ENCODE measurements around the gene TRIM62. TPM values are rescaled to one million over a fixed set of nuclear protein-coding genes. Genes with fewer than 3 reads are reported as not detected.

The TRIM62 gene
- total RNA-seq, 1 donor from 2014 or later: 10.8 TPM

GRCh38 chr1:33171977-33172813 is 9.6 kb downstream of the TRIM62 start:
- H3K4me1 Mint-ChIP-seq (ENCODE audit: low read depth, unreplicated experiment): peaks cover 9% of the 10 kb centered on the region
- H3K4me3 Mint-ChIP-seq (ENCODE audit: unreplicated experiment): no peak overlapping the region

GRCh38 chr1:33170351-33171274 is 11.2 kb downstream of the TRIM62 start:
- FAIRE-seq (no peak), DNase-seq (ENCODE audit: low read depth) (no peak)
- Histone ChIP-seq H3K4me1 (ENCODE audit: insufficient read depth, low read length) (peaks cover 27% of the 10 kb centered on the region), H2AFZ (ENCODE audit: low read depth, low read length) (no peak overlapping the region), H3K27me3 (ENCODE audit: insufficient read depth, low read length) (no peaks in the 10 kb centered on the region), H3K27ac (ENCODE audit: low read depth, low read length) (no peak overlapping the region), H3K36me3 (ENCODE audit: insufficient read depth, low read length) (no peaks in the 10 kb centered on the region), H3K79me2 (ENCODE audit: insufficient read depth, low read length) (peaks cover 9% of the 10 kb centered on the region), H3K9me3 (ENCODE audit: insufficient read depth, low read depth, low read length) (no peaks in the 10 kb centered on the region), H3K4me3 (ENCODE audit: insufficient read depth, low read depth, low read length) (no peak overlapping the region), H3K9ac (ENCODE audit: low read length) (no peak overlapping the region), H3K4me2 (ENCODE audit: low read length) (peak overlapping the region; percentile 36), H4K20me1 (ENCODE audit: insufficient read depth, low read length) (no peaks in the 10 kb centered on the region)
- Mint-ChIP-seq H3K27me3 (ENCODE audit: low read depth, unreplicated experiment) (no peaks in the 10 kb centered on the region), H3K4me1 (ENCODE audit: low read depth, unreplicated experiment) (peaks cover 4% of the 10 kb centered on the region), H3K36me3 (ENCODE audit: low read depth, unreplicated experiment) (peaks cover 26% of the 10 kb centered on the region), H3K27ac (ENCODE audit: unreplicated experiment) (no peak overlapping the region), H3K9me3 (ENCODE audit: unreplicated experiment) (peaks cover 2% of the 10 kb centered on the region), H3K4me3 (ENCODE audit: unreplicated experiment) (no peak overlapping the region)
- TF ChIP-seq, protein P1, sequence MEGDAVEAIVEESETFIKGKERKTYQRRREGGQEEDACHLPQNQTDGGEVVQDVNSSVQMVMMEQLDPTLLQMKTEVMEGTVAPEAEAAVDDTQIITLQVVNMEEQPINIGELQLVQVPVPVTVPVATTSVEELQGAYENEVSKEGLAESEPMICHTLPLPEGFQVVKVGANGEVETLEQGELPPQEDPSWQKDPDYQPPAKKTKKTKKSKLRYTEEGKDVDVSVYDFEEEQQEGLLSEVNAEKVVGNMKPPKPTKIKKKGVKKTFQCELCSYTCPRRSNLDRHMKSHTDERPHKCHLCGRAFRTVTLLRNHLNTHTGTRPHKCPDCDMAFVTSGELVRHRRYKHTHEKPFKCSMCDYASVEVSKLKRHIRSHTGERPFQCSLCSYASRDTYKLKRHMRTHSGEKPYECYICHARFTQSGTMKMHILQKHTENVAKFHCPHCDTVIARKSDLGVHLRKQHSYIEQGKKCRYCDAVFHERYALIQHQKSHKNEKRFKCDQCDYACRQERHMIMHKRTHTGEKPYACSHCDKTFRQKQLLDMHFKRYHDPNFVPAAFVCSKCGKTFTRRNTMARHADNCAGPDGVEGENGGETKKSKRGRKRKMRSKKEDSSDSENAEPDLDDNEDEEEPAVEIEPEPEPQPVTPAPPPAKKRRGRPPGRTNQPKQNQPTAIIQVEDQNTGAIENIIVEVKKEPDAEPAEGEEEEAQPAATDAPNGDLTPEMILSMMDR (IDR thresholded peaks at IDR 0.05; ENCODE audit: insufficient read depth, low read depth, low read length): no peak
- TF ChIP-seq EZH2 (IDR thresholded peaks at IDR 0.05; ENCODE audit: insufficient read depth, low read length): no peak

More at GRCh38 chr1:33171977-33172813, 9.6 kb downstream of the TRIM62 start:
- no peak overlapping the region for H3K4me2 ChIP-seq (ENCODE audit: low read length)
- H3K27me3 Mint-ChIP-seq (ENCODE audit: low read depth, unreplicated experiment): no peaks in the 10 kb centered on the region
- H3K27ac ChIP-seq (ENCODE audit: low read depth, low read length): no peak overlapping the region
- H3K4me1 ChIP-seq (ENCODE audit: insufficient read depth, low read length): peaks cover 37% of the 10 kb centered on the region
- no peak overlapping the region for H3K9ac ChIP-seq (ENCODE audit: low read length)
- no peaks in the 10 kb centered on the region for H3K9me3 Mint-ChIP-seq (ENCODE audit: unreplicated experiment)
- no peaks in the 10 kb centered on the region for H3K27me3 ChIP-seq (ENCODE audit: insufficient read depth, low read length)
- H3K36me3 Mint-ChIP-seq (ENCODE audit: low read depth, unreplicated experiment): peaks cover 23% of the 10 kb centered on the region
- H3K36me3 ChIP-seq (ENCODE audit: insufficient read depth, low read length): no peaks in the 10 kb centered on the region
- H4K20me1 ChIP-seq (ENCODE audit: insufficient read depth, low read length): peaks cover 5% of the 10 kb centered on the region
- H3K27ac Mint-ChIP-seq (ENCODE audit: unreplicated experiment): peak overlapping the region; percentile 1
- H2AFZ ChIP-seq (ENCODE audit: low read depth, low read length): no peak overlapping the region
- no peak overlapping the region for H3K4me3 ChIP-seq (ENCODE audit: insufficient read depth, low read depth, low read length)
- FAIRE-seq (no peak), DNase-seq (ENCODE audit: low read depth) (no peak)
- TF ChIP-seq EZH2 (IDR thresholded peaks at IDR 0.05; ENCODE audit: insufficient read depth, low read length): no peak
- TF ChIP-seq, protein P1 (IDR thresholded peaks at IDR 0.05; ENCODE audit: insufficient read depth, low read depth, low read length): no peak
- peaks cover 16% of the 10 kb centered on the region for H3K79me2 ChIP-seq (ENCODE audit: insufficient read depth, low read length)
- no peaks in the 10 kb centered on the region for H3K9me3 ChIP-seq (ENCODE audit: insufficient read depth, low read depth, low read length)

Measured in astrocyte (in vitro differentiated cells and primary cell).